HCT116 (cell line): Measurements from ENCODE around the gene ERBIN. TPM values are rescaled to one million over a fixed set of nuclear protein-coding genes. Genes with fewer than 3 reads are reported as not detected.

Source experiments
- ATAC-seq: fragments of 200-7000 bp; cut with Tn5 transposase; 2 replicates; pipeline ENCODE4 v1.9.1; 2020; ENCODE audit warnings: mild to moderate bottlenecking, moderate library complexity
- BruUV-seq: library from RNA; stranded (reverse); fragments of 400-500 nt; replicated peaks from 2 replicates; lab custom pipeline; 2021; lab: Mats Ljungman, UMichigan
- CTCF ChIA-PET: fragments of 300-600 bp; sonication (Branson Sonifier 250); formaldehyde crosslinking; loops from one replicate; lab custom pipeline; 2021; ENCODE audit warnings: antibody characterized with exemption; lab: Charles Lee
- POLR2A ChIA-PET: fragments of 300-600, 350-600 bp; sonication (Branson Sonifier 250); formaldehyde crosslinking; loops from one replicate; lab custom pipeline; 2021; ENCODE audit warnings: antibody characterized with exemption; lab: Charles Lee
- RAD21 ChIA-PET, 2 experiments: fragments of 300-600 bp; sonication (Branson Sonifier 250); formaldehyde crosslinking; loops; one replicate each; lab custom pipeline; 2023; ENCODE audit warnings: low total read pairs in 2 of 2; ENCODE audit not compliant: uncharacterized antibody in 2 of 2, unreplicated experiment in 2 of 2, low non-redundant PET in 1 of 2; lab: Charles Lee
- DNase-seq: peaks from one replicate; pipeline ENCODE4 v3.0.0-alpha.2; 2010; ENCODE audit warnings: low read depth, low spot score
- H2AFZ ChIP-seq: fragments of 200-600 bp; shearing (Covaris generic), sonication (generic); 2 replicates; pipeline ENCODE4 v1.6.1; 2017; ENCODE audit warnings: low read depth, mixed run types, mixed read lengths, antibody characterized with exemption, low read length; ENCODE audit not compliant: poor library complexity, severe bottlenecking
- H3K27ac ChIP-seq: 2 replicates; pipeline ENCODE4 v1.5.1; 2012; ENCODE audit warnings: low read depth, low read length
- H3K27me3 ChIP-seq: fragments of 200-600 bp; sonication (generic); 2 replicates; pipeline ENCODE4 v1.6.1; 2016; ENCODE audit warnings: mixed run types, low read length, mixed read lengths; ENCODE audit not compliant: insufficient read depth
- H3K36me3 ChIP-seq, 2 experiments: fragments of 200-500 bp in 1 of 2; fragments of 200-600 bp in 1 of 2; sonication (Bioruptor generic) in 1 of 2; sonication (generic) in 1 of 2; 2 replicates each; pipeline versions ENCODE4 v1.5.1 to v1.6.1; 2014 to 2016; ENCODE audit warnings: low read length in 2 of 2, inconsistent platforms in 1 of 2, mixed read lengths in 1 of 2, mixed run types in 1 of 2; ENCODE audit not compliant: insufficient read depth in 2 of 2, control insufficient read depth in 1 of 2
- H3K4me1 ChIP-seq, 2 experiments: fragments of 200-600 bp in 1 of 2; sonication (generic) in 1 of 2; 2 replicates each; pipeline versions ENCODE4 v1.5.1 to v1.6.1; 2012 to 2017; ENCODE audit warnings: low read length in 2 of 2, inconsistent platforms in 1 of 2, mild to moderate bottlenecking in 1 of 2, mixed read lengths in 1 of 2, mixed run types in 1 of 2, moderate library complexity in 1 of 2; ENCODE audit not compliant: insufficient read depth in 2 of 2, control insufficient read depth in 1 of 2
- H3K4me2 ChIP-seq: fragments of 200-600 bp; sonication (generic); 2 replicates; pipeline ENCODE4 v1.6.1; 2017; ENCODE audit warnings: mixed run types, low read length, mixed read lengths
- H3K4me3 ChIP-seq, 2 experiments: fragments of 200-600 bp in 1 of 2; sonication (generic) in 1 of 2; replicated peaks in 1 of 2; 2 replicates each; pipeline ENCODE4 v1.5.1; 2011 to 2016; ENCODE audit warnings: low read length in 2 of 2, control low read depth in 1 of 2, low read depth in 1 of 2, mild to moderate bottlenecking in 1 of 2, mixed read lengths in 1 of 2, mixed run types in 1 of 2
- H3K79me2 ChIP-seq: fragments of 200-600 bp; sonication (generic); 2 replicates; pipeline ENCODE4 v1.6.1; 2017; ENCODE audit warnings: mild to moderate bottlenecking, mixed run types, low read length, moderate library complexity, mixed read lengths; ENCODE audit not compliant: insufficient read depth
- H3K9ac ChIP-seq: fragments of 200-600 bp; sonication (generic); 2 replicates; pipeline ENCODE4 v1.6.1; 2016; ENCODE audit warnings: low read length, mixed read lengths
- H3K9me2 ChIP-seq: fragments of 200-600 bp; sonication (generic), shearing (Covaris generic); 2 replicates; pipeline ENCODE4 v1.6.1; 2017; ENCODE audit warnings: mixed run types, mild to moderate bottlenecking, moderate library complexity; ENCODE audit not compliant: insufficient read depth
- H3K9me3 ChIP-seq, 2 experiments: fragments of 200-500 bp in 1 of 2; fragments of 200-600 bp in 1 of 2; sonication (Bioruptor generic) in 1 of 2; sonication (generic) in 1 of 2; 2 replicates each; pipeline ENCODE4 v1.6.1; 2014 to 2017; ENCODE audit warnings: low read length in 2 of 2, mixed read lengths in 2 of 2, inconsistent platforms in 1 of 2, low read depth in 1 of 2, mild to moderate bottlenecking in 1 of 2, mixed run types in 1 of 2, moderate library complexity in 1 of 2; ENCODE audit not compliant: control insufficient read depth in 1 of 2, insufficient read depth in 1 of 2
- H4K20me1 ChIP-seq: fragments of 200-600 bp; sonication (generic), shearing (Covaris generic); 2 replicates; pipeline ENCODE4 v1.6.1; 2017; ENCODE audit warnings: mixed run types, mild to moderate bottlenecking, moderate library complexity; ENCODE audit not compliant: insufficient read depth
- CTCF ChIP-seq, 3 experiments: fragments of 200-600 bp in 1 of 3; sonication (generic) in 1 of 3; IDR thresholded peaks in 2 of 3; conservative IDR thresholded peaks in 1 of 3; 2 replicates each; pipeline ENCODE4 v1.5.1; 2012 to 2017; ENCODE audit warnings: low read depth in 2 of 3, low read length in 2 of 3, antibody characterized with exemption in 1 of 3, borderline replicate concordance in 1 of 3, control low read depth in 1 of 3, mild to moderate bottlenecking in 1 of 3, mixed read lengths in 1 of 3, mixed run types in 1 of 3, moderate library complexity in 1 of 3; ENCODE audit not compliant: insufficient read depth in 1 of 3
- EZH2 ChIP-seq: fragments of 200-600 bp; sonication (generic); IDR thresholded peaks from 2 replicates; pipeline ENCODE4 v1.6.1; 2017; ENCODE audit warnings: antibody characterized with exemption, mixed run types
- POLR2AphosphoS5 ChIP-seq: IDR thresholded peaks from 2 replicates; pipeline ENCODE4 v1.6.1; 2011; ENCODE audit warnings: mild to moderate bottlenecking, low read depth, low read length, moderate library complexity
- SRF ChIP-seq: IDR thresholded peaks from 2 replicates; pipeline ENCODE4 v1.6.1; 2012; ENCODE audit warnings: low read depth
- intact Hi-C: fragments of 100-400 bp; cut with micrococcal nuclease; formaldehyde crosslinking; loops from 2 replicates; pipeline ENCODE4 v1.10.0; 2022
- total RNA-seq: library from RNA; stranded (reverse); gene quantifications from one replicate; pipeline ENCODE4 v1.2.1, GENCODE V29; 2021; ENCODE audit not compliant: unreplicated experiment

Gene ERBIN
- total RNA-seq, 1 experiment from 2014 or later = 57.4 TPM

- Histone ChIP-seq H2AFZ (no peak overlapping the region), H4K20me1 (0 out of 2 replicates have a peak, but pooled peaks cover 2% of the 10 kb centered on the region), H3K9ac (no peak overlapping the region), H3K9me2 (no peaks in the 10 kb centered on the region), H3K4me3 (no peak overlapping the region), H3K4me1 (no peaks in the 10 kb centered on the region), H3K27ac (no peak overlapping the region), H3K9me3 (no peaks in the 10 kb centered on the region), H3K27me3 (no peaks in the 10 kb centered on the region), H3K4me2 (no peak overlapping the region), H3K79me2 (peaks cover 63% of the 10 kb centered on the region), H3K36me3 (peaks cover 2 to 3% of the 10 kb centered on the region in 2 experiments; a peak in 1 of 4 replicates)
- no TSS peak for BruUV-seq
- POLR2A ChIA-PET = no interaction called here
- CTCF ChIA-PET = no interaction called here
- no peak for DNase-seq
- ATAC-seq = no peak
- TF ChIP-seq CTCF (IDR thresholded peaks at IDR 0.05 in 2 of 3, conservative IDR thresholded peaks at IDR 0.05 in 1 of 3; ENCODE audit: borderline replicate concordance in 1 of 3, insufficient read depth in 1 of 3, low read depth in 2 of 3, low read length in 2 of 3) = no peak
- no peak for TF ChIP-seq SRF
- RAD21 ChIA-PET = no interaction called here
- intact Hi-C loops = loop anchor here (10.0 kb wide), 1 partner anchor 249 kb away; no protein-coding TSS in a partner anchor
Observed at GRCh38 chr5:65994117-65994786, 67.9 kb downstream of the ERBIN start.

GRCh38 chr5:65999061-65999723 lies 72.8 kb downstream of the ERBIN start:
- ChIA-PET POLR2A (no interaction called here), RAD21 (no interaction called here), CTCF (no interaction called here)
- intact Hi-C loops = loop anchor here (10.0 kb wide), 1 partner anchor 254 kb away; no protein-coding TSS in a partner anchor
- TF ChIP-seq EZH2 = no peak
- TF ChIP-seq POLR2AphosphoS5 = no peak
- Histone ChIP-seq H3K9ac (no peak overlapping the region), H3K4me3 (no peak overlapping the region), H3K79me2 (peaks cover 94% of the 10 kb centered on the region), H3K27me3 (no peaks in the 10 kb centered on the region), H3K4me1 (no peaks in the 10 kb centered on the region), H3K36me3 (0 out of 4 replicates have a peak, but pooled peaks cover 0 to 3% of the 10 kb centered on the region in 2 experiments), H3K9me2 (no peaks in the 10 kb centered on the region), H3K9me3 (no peaks in the 10 kb centered on the region), H4K20me1 (0 out of 2 replicates have a peak, but pooled peaks cover 5% of the 10 kb centered on the region), H3K27ac (no peak overlapping the region), H3K4me2 (no peak overlapping the region), H2AFZ (no peak overlapping the region)
- no TSS peak for BruUV-seq
- ATAC-seq (no peak), DNase-seq (no peak)
